H1 (cell line): Measurements from ENCODE around the gene UTS2B. TPM values are rescaled to one million over a fixed set of nuclear protein-coding genes. Genes with fewer than 3 reads are reported as not detected.

Experiments used
- CTCF ChIA-PET: fragments of 300-600 bp; sonication (Branson Sonifier 250); formaldehyde crosslinking; loops from one replicate; lab custom pipeline; 2021; ENCODE audit not compliant: partially characterized antibody; lab: Charles Lee
- POLR2A ChIA-PET: fragments of 300-600 bp; sonication (Branson Sonifier 250); formaldehyde crosslinking; loops from one replicate; lab custom pipeline; 2021; ENCODE audit warnings: inconsistent platforms; ENCODE audit not compliant: partially characterized antibody; lab: Charles Lee
- DNase-seq, 2 experiments: peaks; one replicate each; pipeline versions ENCODE4 v3.0.0 to v3.0.0-alpha.2; 2010 to 2022; ENCODE audit warnings: low spot score in 2 of 2, low read depth in 1 of 2, mixed read lengths in 1 of 2
- FAIRE-seq: peaks from 2 replicates; lab custom pipeline; 2011; peaks lifted over from hg19 to GRCh38; lab: Jason Lieb, UNC
- H2AFZ ChIP-seq: 2 replicates; pipeline ENCODE4 v1.8.1; 2012; ENCODE audit warnings: low read length, inconsistent platforms
- H2AK5ac ChIP-seq: 2 replicates; pipeline ENCODE4 v1.6.1; 2013; ENCODE audit warnings: low read depth, low read length
- H2BK120ac ChIP-seq: replicated peaks from 2 replicates; pipeline ENCODE3; 2013; ENCODE audit warnings: low read depth, low read length, inconsistent platforms
- H2BK12ac ChIP-seq: 2 replicates; pipeline ENCODE4 v1.6.1; 2013; ENCODE audit warnings: low read depth, low read length
- H2BK15ac ChIP-seq: 2 replicates; pipeline ENCODE4 v1.6.1; 2013; ENCODE audit warnings: low read length
- H2BK20ac ChIP-seq: 2 replicates; pipeline ENCODE4 v1.6.1; 2013; ENCODE audit warnings: low read length
- H2BK5ac ChIP-seq: 2 replicates; pipeline ENCODE4 v1.6.1; 2013; ENCODE audit warnings: low read depth, low read length
- H3K14ac ChIP-seq: 2 replicates; pipeline ENCODE4 v1.6.1; 2013; ENCODE audit warnings: inconsistent platforms; ENCODE audit not compliant: insufficient read length
- H3K18ac ChIP-seq: 2 replicates; pipeline ENCODE4 v1.6.1; 2013; ENCODE audit warnings: low read length; ENCODE audit errors: extremely low read depth
- H3K23ac ChIP-seq: 2 replicates; pipeline ENCODE4 v1.6.1; 2013; ENCODE audit warnings: inconsistent platforms; ENCODE audit not compliant: insufficient read length
- H3K23me2 ChIP-seq: 2 replicates; pipeline ENCODE4 v1.6.1; 2013; ENCODE audit warnings: low read depth, low read length
- H3K27ac ChIP-seq: 2 replicates; pipeline ENCODE4 v1.6.1; 2011; ENCODE audit warnings: low read depth, low read length, inconsistent platforms
- H3K27me3 ChIP-seq, 4 experiments: replicated peaks in 1 of 4; 1 replicate in 1 of 4; 2 replicates in 3 of 4; pipeline versions ENCODE4 v1.6.1 to v1.8.1; 2011 to 2013; ENCODE audit warnings: low read length in 3 of 4, mild to moderate bottlenecking in 3 of 4, inconsistent platforms in 2 of 4, mixed read lengths in 2 of 4, moderate library complexity in 1 of 4; ENCODE audit not compliant: control insufficient read depth in 3 of 4, insufficient read depth in 3 of 4; ENCODE audit errors: extremely low read depth in 1 of 4
- H3K36me3 ChIP-seq, 4 experiments: 2 replicates each; pipeline versions ENCODE4 v1.6.1 to v1.8.1; 2011 to 2013; ENCODE audit warnings: mild to moderate bottlenecking in 4 of 4, low read length in 3 of 4, moderate library complexity in 2 of 4, control low read depth in 1 of 4, inconsistent platforms in 1 of 4; ENCODE audit not compliant: insufficient read depth in 4 of 4, control insufficient read depth in 2 of 4
- H3K4ac ChIP-seq: replicated peaks from 2 replicates; pipeline ENCODE3; 2013; ENCODE audit warnings: low read length, low read depth, mixed read lengths, inconsistent platforms; ENCODE audit not compliant: insufficient read length
- H3K4me1 ChIP-seq, 4 experiments: replicated peaks in 1 of 4; 1 replicate in 1 of 4; 2 replicates in 3 of 4; pipeline versions ENCODE4 v1.6.1 to v1.8.1; 2011 to 2013; ENCODE audit warnings: low read length in 3 of 4, inconsistent platforms in 2 of 4, mixed read lengths in 1 of 4; ENCODE audit not compliant: insufficient read depth in 4 of 4, control insufficient read depth in 3 of 4
- H3K4me2 ChIP-seq, 2 experiments: 2 replicates each; pipeline versions ENCODE4 v1.6.1 to v1.8.1; 2011 to 2013; ENCODE audit warnings: low read depth in 2 of 2, low read length in 2 of 2, control low read depth in 1 of 2, inconsistent platforms in 1 of 2, mild to moderate bottlenecking in 1 of 2; ENCODE audit not compliant: insufficient read depth in 1 of 2
- H3K4me3 ChIP-seq, 4 experiments: fragments of 200-600, 300-600 bp in 1 of 4; sonication (generic), shearing (Covaris generic), sonication (Bioruptor Twin) in 1 of 4; 2 replicates each; pipeline versions ENCODE4 v1.5.1 to v1.8.1; 2011 to 2016; ENCODE audit warnings: low read length in 4 of 4, low read depth in 3 of 4, control low read depth in 2 of 4, inconsistent platforms in 2 of 4, mild to moderate bottlenecking in 2 of 4, mixed read lengths in 1 of 4, moderate library complexity in 1 of 4; ENCODE audit not compliant: insufficient read depth in 2 of 4; ENCODE audit errors: extremely low read depth in 1 of 4
- H3K56ac ChIP-seq: replicated peaks from 2 replicates; pipeline ENCODE3; 2013; ENCODE audit warnings: low read depth, mild to moderate bottlenecking, mixed read lengths, low read length, inconsistent platforms; ENCODE audit not compliant: insufficient read length
- H3K79me1 ChIP-seq: 2 replicates; pipeline ENCODE4 v1.6.1; 2013; ENCODE audit warnings: low read depth, low read length, control low read depth
- H3K79me2 ChIP-seq, 2 experiments: 2 replicates each; pipeline versions ENCODE4 v1.6.1 to v1.8.1; 2012 to 2013; ENCODE audit warnings: low read length in 2 of 2, mild to moderate bottlenecking in 2 of 2, inconsistent platforms in 1 of 2; ENCODE audit not compliant: insufficient read depth in 2 of 2, control insufficient read depth in 1 of 2
- H3K9ac ChIP-seq, 4 experiments: replicated peaks in 1 of 4; 1 replicate in 1 of 4; 2 replicates in 3 of 4; pipeline versions ENCODE4 v1.6.1 to v1.8.1; 2011 to 2013; ENCODE audit warnings: low read depth in 3 of 4, low read length in 3 of 4, control low read depth in 2 of 4, mild to moderate bottlenecking in 2 of 4, moderate library complexity in 2 of 4, inconsistent platforms in 1 of 4; ENCODE audit errors: extremely low read depth in 1 of 4
- H3K9me3 ChIP-seq, 2 experiments: 2 replicates each; pipeline versions ENCODE4 v1.6.1 to v1.8.1; 2012 to 2013; ENCODE audit warnings: mild to moderate bottlenecking in 2 of 2, moderate library complexity in 2 of 2, control low read depth in 1 of 2, inconsistent platforms in 1 of 2, low read depth in 1 of 2, low read length in 1 of 2, mixed read lengths in 1 of 2; ENCODE audit not compliant: insufficient read depth in 2 of 2
- H4K20me1 ChIP-seq, 2 experiments: replicated peaks in 1 of 2; 2 replicates each; pipeline versions ENCODE3 to v1.8.1; 2011 to 2013; ENCODE audit warnings: inconsistent platforms in 2 of 2, low read length in 2 of 2, mild to moderate bottlenecking in 1 of 2; ENCODE audit not compliant: insufficient read depth in 2 of 2, control insufficient read depth in 1 of 2
- H4K5ac ChIP-seq: 2 replicates; pipeline ENCODE4 v1.6.1; 2013; ENCODE audit warnings: low read length, low read depth, mixed read lengths, inconsistent platforms; ENCODE audit not compliant: insufficient read length
- H4K8ac ChIP-seq: 2 replicates; pipeline ENCODE4 v1.8.0; 2013; ENCODE audit warnings: mild to moderate bottlenecking, moderate library complexity, low read length, inconsistent platforms; ENCODE audit not compliant: insufficient read depth; ENCODE audit errors: extremely low read depth
- H4K91ac ChIP-seq: replicated peaks from 2 replicates; pipeline ENCODE3; 2013; ENCODE audit warnings: low read length, mixed read lengths, inconsistent platforms; ENCODE audit not compliant: insufficient read length
- ASH2L ChIP-seq: fragments of 200-600, 300-600 bp; sonication (generic); IDR thresholded peaks from one replicate; pipeline ENCODE4 v1.7.1; 2017; ENCODE audit warnings: low read length
- CHD2 ChIP-seq: IDR thresholded peaks from 2 replicates; pipeline ENCODE4 v1.6.1; 2012; ENCODE audit warnings: low read length, improper control_type of control experiment
- SIN3A ChIP-seq, 2 experiments: IDR thresholded peaks in 1 of 2; conservative IDR thresholded peaks in 1 of 2; 2 replicates each; pipeline ENCODE4 v1.6.1; 2011 to 2012; ENCODE audit warnings: low read length in 2 of 2, improper control_type of control experiment in 1 of 2, low read depth in 1 of 2, mild to moderate bottlenecking in 1 of 2
- SP2 ChIP-seq: IDR thresholded peaks from 2 replicates; pipeline ENCODE4 v1.6.1; 2012; ENCODE audit warnings: mild to moderate bottlenecking, low read length, inconsistent platforms
- WGBS, 2 experiments: shearing (Covaris generic) in 1 of 2; methylation state at CpG; one replicate each; pipeline versions ENCODE4 v1.1.6 to v1.1.7; 2013 to 2015; ENCODE audit warnings: low lambda C conversion rate in 2 of 2, mixed read lengths in 2 of 2, inconsistent platforms in 1 of 2, low coverage in 1 of 2, missing lambda C conversion rate in 1 of 2; ENCODE audit not compliant: insufficient replicate concordance in 2 of 2, insufficient coverage in 1 of 2, insufficient read length in 1 of 2; ENCODE audit errors: extremely low coverage in 1 of 2, missing lambda C conversion rate in 1 of 2; 5-methylcytosine and 5-hydroxymethylcytosine counted together
- polyA plus RNA-seq, 7 experiments: library from polyadenylated mRNA; depleted of rRNA in 3 of 7; stranded (reverse) in 5 of 7; unstranded in 2 of 7; fragments of >200 nt in 5 of 7; fragments of 200-250 nt in 2 of 7; gene quantifications; 1 replicate in 5 of 7; 2 replicates in 1 of 7; 4 replicates in 1 of 7; pipeline versions ENCODE4 v1.2.1 to v1.2.3, GENCODE V29; 2011 to 2013; ENCODE audit warnings: missing spikeins in 2 of 7, mixed read lengths in 2 of 7
- total RNA-seq: library from RNA; stranded (reverse); fragmentation: NEBNext Ultra II Directional; extraction: Animal tissue kit (Norgen Biotek cat#: 25700); gene quantifications from 2 replicates; pipeline ENCODE4 v1.2.1, GENCODE V29; 2021

The UTS2B gene
- total and polyA plus RNA-seq, 2 of the 8 experiments (the other 6 are each of a cell fraction or from before 2014, with no cell fraction given): not detected

GRCh38 chr3:191373327-191373726 lies 43.0 kb upstream of the UTS2B start:
- H2AFZ ChIP-seq: no peak overlapping the region
- no peak overlapping the region for H3K9ac ChIP-seq
- no peak overlapping the region for H3K23ac ChIP-seq
- no peak overlapping the region for H3K18ac ChIP-seq
- H4K91ac ChIP-seq: no peak overlapping the region
- H2BK20ac ChIP-seq: no peak overlapping the region
- H3K79me2 ChIP-seq: no peaks in the 10 kb centered on the region
- no peak overlapping the region for H2BK5ac ChIP-seq
- CTCF ChIA-PET: no interaction called here
- H3K27me3 ChIP-seq: no peaks in the 10 kb centered on the region
- no peak overlapping the region for H2BK120ac ChIP-seq
- TF ChIP-seq CHD2: no peak
- TF ChIP-seq SIN3A (conservative IDR thresholded peaks at IDR 0.05 in 1 of 2, IDR thresholded peaks at IDR 0.05 in 1 of 2; ENCODE audit: low read depth in 1 of 2, low read length in 2 of 2): no peak
- TF ChIP-seq ASH2L: no peak
- TF ChIP-seq SP2: no peak
- no peak for FAIRE-seq
- POLR2A ChIA-PET: no interaction called here
- H3K4me3 ChIP-seq: no peak overlapping the region
- H2BK12ac ChIP-seq: no peak overlapping the region
- H3K79me1 ChIP-seq: no peaks in the 10 kb centered on the region
- no peak overlapping the region for H2AK5ac ChIP-seq
- no peaks in the 10 kb centered on the region for H4K20me1 ChIP-seq
- no peak overlapping the region for H4K8ac ChIP-seq
- WGBS, 2 experiments: 77% methylated on average over 4 of the region's 4 CpGs; no CpG with 5 or more reads in 1 of the 2 experiments
- H3K4ac ChIP-seq: no peak overlapping the region
- peaks cover 0 to 8% (median 5%) of the 10 kb centered on the region in 4 experiments; a peak in 3 of 7 replicates for H3K4me1 ChIP-seq
- H3K4me2 ChIP-seq: no peak overlapping the region
- no peak overlapping the region for H3K27ac ChIP-seq
- no peaks in the 10 kb centered on the region for H3K9me3 ChIP-seq
- H3K36me3 ChIP-seq: peaks cover 0 to 5% (median 0%) of the 10 kb centered on the region in 4 experiments; a peak in 1 of 8 replicates
- no peak overlapping the region for H3K56ac ChIP-seq
- no peak overlapping the region for H2BK15ac ChIP-seq
- DNase-seq: no peak
- H4K5ac ChIP-seq: no peak overlapping the region
- H3K23me2 ChIP-seq: no peaks in the 10 kb centered on the region
- no peak overlapping the region for H3K14ac ChIP-seq
